Esophagus squamous epithelium (tissue), 5 donors: ENCODE data around the gene HEG1. TPM values are rescaled to one million over a fixed set of nuclear protein-coding genes. Genes with fewer than 3 reads are reported as not detected.

ENCODE experiments used
- DNase-seq: peaks from one replicate; lab custom pipeline; 2025; lab: John Stamatoyannopoulos, UW
- H3K27ac ChIP-seq, 4 donors: fragments of 200-600 bp; sonication (generic); one replicate each; pipeline ENCODE4 v1.5.1; 2016 to 2019; ENCODE audit warnings: mild to moderate bottlenecking in 1 of 4
- H3K27me3 ChIP-seq, 4 donors: fragments of 200-600 bp; sonication (generic); 1 replicate in 3 of 4; 2 replicates in 1 of 4; pipeline versions ENCODE4 v1.5.1 to v1.6.0; 2017 to 2021; ENCODE audit warnings: antibody characterized with exemption in 1 of 4
- H3K36me3 ChIP-seq, 3 donors: fragments of 200-600 bp; sonication (generic); one replicate each; pipeline ENCODE4 v1.5.1; 2016 to 2019
- H3K4me1 ChIP-seq, 3 donors: fragments of 200-600 bp; sonication (generic); one replicate each; pipeline ENCODE4 v1.5.1; 2017 to 2019
- H3K4me3 ChIP-seq, 4 donors: fragments of 200-600 bp; sonication (generic); 1 replicate in 3 of 4; 2 replicates in 1 of 4; pipeline ENCODE4 v1.5.1; 2016 to 2019; ENCODE audit warnings: mild to moderate bottlenecking in 2 of 4, moderate library complexity in 1 of 4
- H3K9me3 ChIP-seq, 3 donors: fragments of 200-600 bp; sonication (generic); one replicate each; pipeline ENCODE4 v1.5.1; 2016 to 2019
- CTCF ChIP-seq, 6 experiments: fragments of 450-650 bp in 4 of 6; fragments of 200-600 bp in 2 of 6; sonication (generic) in 2 of 6; IDR thresholded peaks; one replicate each; pipeline ENCODE4 v1.5.1; 2016 to 2019; ENCODE audit warnings: antibody characterized with exemption in 6 of 6, mild to moderate bottlenecking in 4 of 6, moderate library complexity in 4 of 6
- POLR2A ChIP-seq, 4 donors: fragments of 450-650 bp; IDR thresholded peaks; one replicate each; pipeline ENCODE4 v1.6.1; 2017; ENCODE audit warnings: antibody characterized with exemption in 4 of 4, mild to moderate bottlenecking in 4 of 4, moderate library complexity in 3 of 4
- WGBS, 2 donors: methylation state at CpG; one replicate each; pipeline ENCODE4 v1.1.5; 2018; 5-methylcytosine and 5-hydroxymethylcytosine counted together
- intact Hi-C: fragments of 100-400 bp; cut with DNase I; formaldehyde crosslinking; loops from one replicate; pipeline ENCODE4 v1.15.0; 2022
- total RNA-seq, 4 donors: library from RNA; depleted of rRNA; stranded (reverse); fragments of >200 nt; gene quantifications; one replicate each; pipeline ENCODE4 v1.1.0, GENCODE V29; 2016
- donor health status: DM: yes; HTN: yes; CAD: no.

The HEG1 gene
- total RNA-seq, 4 donors from 2014 or later: 13.3 to 37.2 (median 22.5) TPM

- TF ChIP-seq CTCF (IDR thresholded peaks at IDR 0.05) (no peak), POLR2A (IDR thresholded peaks at IDR 0.05) (no peak)
These were observed 24.3 kb upstream of the HEG1 start for GRCh38 chr3:125080077-125080476.

GRCh38 chr3:125079675-125080045 lies 23.9 kb upstream of the HEG1 start:
- TF ChIP-seq CTCF (IDR thresholded peaks at IDR 0.05) (no peak), POLR2A (IDR thresholded peaks at IDR 0.05) (no peak)
- H3K4me1 ChIP-seq: no peaks in the 10 kb centered on the region
- H3K9me3 ChIP-seq: no peaks in the 10 kb centered on the region
- WGBS, 2 donors: 59 to 63% methylated on average over 1 of the region's 1 CpG
- H3K36me3 ChIP-seq: peaks cover 0 to 20% (median 0%) of the 10 kb centered on the region in 3 donors
- intact Hi-C loops: no loop called here
- no peak for DNase-seq
- H3K27me3 ChIP-seq: no peaks in the 10 kb centered on the region
- no peak overlapping the region for H3K27ac ChIP-seq
- H3K4me3 ChIP-seq: no peak overlapping the region

More at GRCh38 chr3:125080077-125080476, 24.3 kb upstream of the HEG1 start:
- no peak overlapping the region for H3K4me3 ChIP-seq
- H3K27me3 ChIP-seq: no peaks in the 10 kb centered on the region
- WGBS, 2 donors: 88% methylated on average over 1 of the region's 1 CpG; no CpG with 5 or more reads in 1 of the 2 donors
- intact Hi-C loops: no loop called here
- no peak overlapping the region for H3K27ac ChIP-seq
- no peaks in the 10 kb centered on the region for H3K9me3 ChIP-seq
- DNase-seq: no peak
- H3K36me3 ChIP-seq: peaks cover 0 to 20% (median 0%) of the 10 kb centered on the region in 3 donors
- no peaks in the 10 kb centered on the region for H3K4me1 ChIP-seq

GRCh38 chr3:125078951-125079674 lies 23.3 kb upstream of the HEG1 start:
- H3K27ac ChIP-seq: no peak overlapping the region
- TF ChIP-seq CTCF (IDR thresholded peaks at IDR 0.05) (no peak), POLR2A (IDR thresholded peaks at IDR 0.05) (no peak)
- H3K27me3 ChIP-seq: no peaks in the 10 kb centered on the region
- H3K4me1 ChIP-seq: no peaks in the 10 kb centered on the region
- no peak for DNase-seq
- no peak overlapping the region for H3K4me3 ChIP-seq
- intact Hi-C loops: no loop called here
- whole genome bisulfite sequencing, 2 donors: 79 to 93% methylated on average over 4 to 6 of the region's 6 CpGs
- H3K9me3 ChIP-seq: no peaks in the 10 kb centered on the region
- H3K36me3 ChIP-seq: peaks cover 0 to 20% (median 0%) of the 10 kb centered on the region in 3 donors

GRCh38 chr3:125077864-125078263 lies 22.1 kb upstream of the HEG1 start:
- intact Hi-C loops: no loop called here
- H3K36me3 ChIP-seq: peaks cover 0 to 11% (median 0%) of the 10 kb centered on the region in 3 donors
- no peak for TF ChIP-seq CTCF (IDR thresholded peaks at IDR 0.05)
- TF ChIP-seq POLR2A (IDR thresholded peaks at IDR 0.05): no peak
- no peaks in the 10 kb centered on the region for H3K9me3 ChIP-seq
- no peak overlapping the region for H3K4me3 ChIP-seq
- H3K4me1 ChIP-seq: no peaks in the 10 kb centered on the region
- no peak for DNase-seq
- no peaks in the 10 kb centered on the region for H3K27me3 ChIP-seq
- no peak overlapping the region for H3K27ac ChIP-seq
- 91 to 94% methylated on average over 1 to 3 of the region's 3 CpGs for WGBS, 2 donors

GRCh38 chr3:125076464-125076863 lies 20.7 kb upstream of the HEG1 start:
- no peaks in the 10 kb centered on the region for H3K27me3 ChIP-seq
- WGBS, 2 donors: 55 to 83% methylated on average over 1 of the region's 1 CpG
- H3K4me3 ChIP-seq: no peak overlapping the region
- intact Hi-C loops: no loop called here
- peaks cover 0 to 10% (median 0%) of the 10 kb centered on the region in 3 donors for H3K36me3 ChIP-seq
- H3K9me3 ChIP-seq: no peaks in the 10 kb centered on the region
- no peak for DNase-seq
- H3K4me1 ChIP-seq: no peaks in the 10 kb centered on the region
- TF ChIP-seq POLR2A (IDR thresholded peaks at IDR 0.05) (no peak), CTCF (IDR thresholded peaks at IDR 0.05) (no peak)
- H3K27ac ChIP-seq: no peak overlapping the region
